HG03521 (cell line): ENCODE measurements around the gene MAP2K1.
"Not testable (repeated sequence)": the region's sequence is repeated elsewhere in the genome, so short reads cannot be mapped to it uniquely, and the experiment has no call there.

Source experiments
- ATAC-seq: cut with Tn5 transposase; IDR thresholded peaks from one replicate; pipeline ENCODE4 v1.9.1; 2021; ENCODE audit warnings: mild to moderate bottlenecking, moderate library complexity; ENCODE audit not compliant: unreplicated experiment

The MAP2K1 gene

DNA sequence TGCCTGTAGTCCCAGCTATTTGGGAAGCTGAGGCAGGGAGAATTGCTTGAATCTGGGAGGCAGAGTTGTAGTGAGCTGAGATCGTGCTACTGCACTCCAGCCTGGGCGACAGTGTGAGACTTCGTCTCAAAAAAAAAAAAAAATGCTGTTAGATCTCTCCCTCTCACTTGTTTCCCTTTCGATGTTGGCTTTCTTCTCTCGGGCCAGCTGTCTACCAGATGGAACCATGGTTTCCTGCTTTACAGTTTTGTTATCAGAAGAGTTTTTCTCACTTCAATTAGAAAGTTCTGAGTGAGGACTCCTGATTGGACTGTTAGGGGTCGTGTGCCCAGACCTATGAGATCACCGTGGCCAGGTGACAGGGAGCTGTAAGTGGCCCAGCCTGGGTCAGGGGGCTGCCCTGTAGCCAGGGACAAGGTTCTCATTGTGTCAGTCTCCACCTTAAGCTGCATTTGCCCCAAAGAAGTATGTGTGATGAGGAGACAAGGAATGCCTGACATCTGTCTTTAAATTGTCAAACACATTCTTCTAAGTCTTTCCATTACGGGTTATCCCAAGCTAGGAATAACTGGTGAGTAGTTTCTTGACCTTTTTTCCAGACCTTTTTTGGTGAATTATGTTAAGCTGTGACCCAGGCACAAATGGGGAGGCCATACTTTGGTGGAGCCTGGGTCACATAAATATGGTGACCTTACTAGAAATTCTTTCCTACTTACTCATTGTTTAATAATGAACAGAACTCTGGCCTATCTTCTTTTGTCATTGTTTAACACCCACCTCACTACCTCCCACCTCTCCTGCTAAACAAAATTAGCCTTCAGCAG lies 85.7 kb downstream of the MAP2K1 start:
- peak; percentile 79 for ATAC-seq

DNA sequence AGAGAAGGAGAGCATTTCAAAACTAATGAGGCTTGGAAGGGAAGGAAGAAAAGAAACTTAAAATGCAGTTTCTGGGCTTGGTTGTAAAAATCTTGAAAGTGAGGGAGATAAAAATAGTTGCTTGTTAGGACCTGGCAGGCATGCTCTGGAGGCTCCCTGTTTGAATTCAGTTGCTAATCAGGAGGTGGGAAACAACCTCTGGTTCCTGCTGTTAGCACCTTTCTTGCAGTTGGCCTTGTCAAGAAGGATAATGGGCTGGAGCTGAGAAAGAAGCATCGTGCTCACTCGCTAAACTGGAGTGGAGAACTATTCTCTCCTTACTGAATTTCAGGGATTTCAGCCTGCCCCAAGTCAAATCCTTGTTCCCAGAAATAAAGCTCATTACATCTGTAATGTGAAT lies 87.4 kb downstream of the MAP2K1 start:
- no peak for ATAC-seq

DNA sequence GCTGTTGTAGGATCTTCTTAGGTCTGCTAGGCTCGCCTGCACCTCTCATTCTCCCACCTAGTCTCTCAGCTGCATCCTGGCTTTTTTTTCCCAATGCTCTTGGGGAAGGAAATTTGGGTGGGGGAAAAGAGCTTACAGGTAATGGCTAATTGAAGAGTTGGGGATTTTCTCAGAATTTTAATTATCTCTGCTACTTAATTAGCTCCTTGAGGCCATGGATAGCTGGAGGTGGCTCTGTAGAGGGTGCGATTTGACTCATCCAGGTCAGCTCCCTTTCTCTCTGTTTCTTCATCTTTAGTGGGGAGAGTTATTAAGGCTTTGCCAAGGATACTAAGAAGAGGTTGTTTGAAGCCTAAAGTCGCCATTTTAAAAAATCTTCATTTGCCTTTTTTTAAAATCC lies 88.3 kb downstream of the MAP2K1 start:
- ATAC-seq: no peak

DNA sequence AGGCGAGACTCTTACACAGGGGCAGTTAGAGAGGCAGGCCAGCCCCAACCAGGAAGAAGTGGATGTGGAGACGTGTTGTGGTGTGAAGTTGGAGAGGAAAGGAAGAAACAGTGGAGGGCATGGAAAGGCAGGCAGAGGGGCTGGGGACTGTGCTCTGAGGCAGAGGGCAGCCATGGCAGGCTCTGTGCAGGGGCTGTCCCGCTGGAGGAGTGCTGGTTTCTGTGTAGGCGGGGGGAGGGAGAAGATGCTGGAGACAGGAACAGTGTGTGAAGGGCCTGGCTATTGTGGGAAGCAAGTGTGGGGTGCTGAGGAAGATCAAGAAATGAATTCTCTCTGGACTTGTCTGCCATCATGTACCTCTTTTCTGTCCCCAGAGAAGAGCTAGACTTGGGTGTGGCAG lies 89.8 kb downstream of the MAP2K1 start:
- no peak for ATAC-seq

DNA sequence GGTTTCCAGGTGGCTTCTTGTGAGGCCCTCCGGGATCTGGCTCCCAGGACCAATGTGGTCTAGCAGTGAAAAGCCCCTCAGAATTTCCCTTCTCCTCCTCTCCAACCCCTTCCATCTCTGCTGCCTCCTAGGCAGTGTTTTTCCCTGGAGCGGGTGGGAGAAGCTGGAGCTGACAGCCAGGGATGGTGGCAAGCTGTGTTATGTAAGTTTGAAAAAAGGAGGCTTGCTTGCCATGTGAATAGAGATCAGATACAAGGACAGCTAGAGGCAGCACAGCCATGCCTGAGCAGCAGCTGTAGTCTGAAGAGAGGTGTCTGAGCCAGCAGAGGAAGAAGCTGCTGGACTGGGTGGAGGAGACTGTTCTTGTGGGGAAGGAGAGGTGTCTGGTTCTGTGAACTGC lies 90.3 kb downstream of the MAP2K1 start:
- ATAC-seq: no peak

DNA sequence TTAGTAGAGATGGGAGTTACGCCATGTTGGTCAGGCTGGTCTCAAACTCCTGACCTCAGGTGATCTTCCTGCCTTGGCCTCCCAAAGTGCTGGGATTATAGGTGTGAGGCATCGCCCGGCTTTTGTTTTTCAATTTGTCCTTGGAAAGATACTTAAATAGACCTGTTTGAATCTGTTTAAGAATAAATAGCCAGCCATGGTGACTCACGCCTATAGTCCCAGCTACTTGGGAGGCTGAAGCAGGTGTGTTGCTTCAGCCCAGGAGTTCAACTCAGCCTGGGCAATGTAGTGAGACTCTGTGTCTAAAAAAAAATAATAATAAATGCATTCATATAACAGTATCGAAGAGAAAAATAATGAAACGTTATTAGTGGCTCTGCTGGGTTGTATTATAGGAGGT lies 93.6 kb downstream of the MAP2K1 start:
- no peak for ATAC-seq

DNA sequence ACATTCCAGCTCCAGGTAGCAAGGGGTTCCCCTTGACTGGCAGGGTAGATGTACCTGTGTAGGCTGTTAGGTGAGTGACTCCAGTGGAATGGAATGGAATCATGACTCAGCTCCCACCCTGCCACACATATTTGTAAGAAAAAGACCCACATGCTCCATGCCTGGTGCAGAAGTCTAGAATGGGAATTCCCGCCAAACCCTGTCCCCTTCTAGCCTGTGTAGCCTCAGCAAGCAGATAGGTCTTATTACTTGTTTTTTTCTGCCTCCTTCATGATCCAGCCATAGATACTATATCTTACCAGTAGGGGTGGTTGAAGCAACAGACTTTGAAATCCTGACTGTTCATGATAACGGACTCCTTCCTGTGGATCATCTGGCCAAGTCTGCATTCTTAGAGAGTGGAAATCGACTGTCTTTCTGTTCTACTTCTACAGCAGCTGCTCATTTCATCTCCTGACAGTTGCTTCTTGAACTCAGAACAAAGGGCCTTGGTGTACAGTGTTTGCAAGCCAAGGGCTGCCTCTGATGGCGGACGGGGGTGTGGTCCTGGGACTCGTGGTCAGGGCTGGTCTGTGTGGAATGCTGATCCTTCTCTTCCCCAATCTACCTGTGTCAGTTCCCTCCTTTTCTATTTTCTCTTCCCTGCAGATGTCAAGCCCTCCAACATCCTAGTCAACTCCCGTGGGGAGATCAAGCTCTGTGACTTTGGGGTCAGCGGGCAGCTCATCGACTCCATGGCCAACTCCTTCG lies 94.6 kb downstream of the MAP2K1 start:
- ATAC-seq: no peak

DNA sequence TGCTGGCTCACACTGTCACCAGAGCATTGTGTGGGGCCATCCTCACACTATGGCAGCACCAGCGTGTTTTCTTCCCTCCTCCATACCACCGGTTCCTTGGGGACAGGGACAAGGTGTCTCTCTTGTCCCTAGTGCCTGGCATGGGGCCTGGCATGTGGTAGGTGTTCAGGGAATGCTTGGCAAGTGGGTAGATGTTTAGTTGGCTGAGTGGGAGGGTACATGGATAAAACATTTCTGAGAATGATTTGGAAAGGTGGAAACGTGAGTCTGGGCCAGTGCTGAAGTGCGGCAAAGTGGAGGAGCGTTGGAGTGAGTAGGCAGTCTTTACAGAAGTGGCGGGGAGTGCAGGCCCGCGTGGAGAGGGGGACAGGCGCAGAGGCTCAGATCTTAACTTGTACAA lies 95.8 kb downstream of the MAP2K1 start:
- no peak for ATAC-seq

DNA sequence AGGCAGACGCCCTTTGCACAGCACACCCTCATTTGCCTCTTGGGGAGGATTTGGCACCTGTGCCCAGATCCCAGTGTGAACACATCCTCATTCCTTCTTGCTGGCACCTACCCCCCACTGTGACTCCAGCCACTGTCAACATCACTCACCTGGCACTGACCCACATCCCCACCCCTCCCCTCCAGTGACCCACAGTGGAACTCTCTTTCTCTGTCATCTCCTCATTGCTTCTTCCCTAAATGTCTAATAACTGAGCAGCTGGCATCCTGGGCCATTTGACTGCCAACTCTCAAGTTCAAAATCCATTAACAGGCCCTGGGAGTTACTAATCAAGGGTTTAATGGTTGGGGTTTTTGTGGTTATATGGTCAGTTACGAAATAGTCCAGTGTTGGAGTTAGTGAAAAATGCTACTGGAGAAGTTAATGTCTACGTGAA lies 96.4 kb downstream of the MAP2K1 start:
- no peak for ATAC-seq

DNA sequence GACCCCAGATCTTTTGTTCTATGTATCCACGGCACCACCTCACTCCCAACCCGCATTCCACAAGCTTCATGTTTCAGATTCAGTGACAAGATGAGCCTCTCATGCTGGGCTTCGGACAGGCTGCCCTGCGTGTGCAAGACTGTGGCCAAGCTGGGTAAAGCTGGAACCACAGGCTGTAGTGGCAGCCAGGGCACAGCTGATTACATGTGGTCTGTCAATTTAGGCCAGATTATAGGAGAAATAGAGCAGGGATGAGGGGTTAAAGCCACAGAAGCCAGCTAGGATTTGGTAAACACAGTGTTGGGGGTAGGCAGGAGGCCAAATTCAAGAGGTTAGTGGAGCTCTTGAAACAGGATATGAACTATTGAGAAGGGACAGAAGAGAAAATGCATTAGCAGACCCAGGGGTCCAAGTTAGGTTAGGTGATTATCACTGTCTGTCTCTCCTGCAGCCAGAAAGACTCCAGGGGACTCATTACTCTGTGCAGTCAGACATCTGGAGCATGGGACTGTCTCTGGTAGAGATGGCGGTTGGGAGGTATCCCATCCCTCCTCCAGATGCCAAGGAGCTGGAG lies 97.9 kb downstream of the MAP2K1 start:
- no peak for ATAC-seq

DNA sequence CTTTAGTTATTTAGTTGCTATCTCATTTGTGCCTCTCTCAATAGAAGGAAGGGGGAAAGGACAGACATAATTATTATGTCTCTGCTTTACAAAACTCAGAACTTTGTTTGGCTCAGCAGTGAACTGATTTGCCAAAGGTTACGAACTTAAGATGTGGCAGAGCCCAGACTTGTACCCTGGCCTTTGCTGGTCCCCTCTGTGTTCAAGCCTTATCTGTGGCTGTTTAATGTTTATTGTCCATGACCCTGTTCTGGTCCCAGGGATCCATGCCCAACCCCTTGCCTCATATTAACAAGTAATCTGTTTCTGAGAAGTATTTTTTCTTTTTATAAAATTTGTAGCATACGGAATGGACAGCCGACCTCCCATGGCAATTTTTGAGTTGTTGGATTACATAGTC lies 100.2 kb downstream of the MAP2K1 start:
- ATAC-seq: no peak

DNA sequence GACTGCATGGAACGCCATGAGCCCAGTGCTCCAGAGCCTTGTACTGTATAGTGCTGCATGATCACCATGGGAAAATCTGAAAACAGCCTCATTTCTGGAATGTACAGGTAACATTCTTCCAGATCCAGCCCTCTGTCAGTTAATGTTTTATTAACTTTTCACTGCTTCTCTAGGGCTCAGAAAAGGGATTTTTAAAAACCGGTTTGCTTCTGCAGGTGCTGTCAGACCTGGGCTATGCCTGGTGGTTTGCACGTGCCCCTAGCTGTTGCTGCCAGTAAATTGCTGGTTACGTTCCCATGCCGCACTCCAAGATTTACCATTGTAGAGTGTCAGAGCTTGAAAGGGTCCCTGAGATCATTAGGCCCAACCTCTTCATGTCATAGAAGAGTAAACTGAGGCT lies 101.8 kb downstream of the MAP2K1 start:
- no peak for ATAC-seq

DNA sequence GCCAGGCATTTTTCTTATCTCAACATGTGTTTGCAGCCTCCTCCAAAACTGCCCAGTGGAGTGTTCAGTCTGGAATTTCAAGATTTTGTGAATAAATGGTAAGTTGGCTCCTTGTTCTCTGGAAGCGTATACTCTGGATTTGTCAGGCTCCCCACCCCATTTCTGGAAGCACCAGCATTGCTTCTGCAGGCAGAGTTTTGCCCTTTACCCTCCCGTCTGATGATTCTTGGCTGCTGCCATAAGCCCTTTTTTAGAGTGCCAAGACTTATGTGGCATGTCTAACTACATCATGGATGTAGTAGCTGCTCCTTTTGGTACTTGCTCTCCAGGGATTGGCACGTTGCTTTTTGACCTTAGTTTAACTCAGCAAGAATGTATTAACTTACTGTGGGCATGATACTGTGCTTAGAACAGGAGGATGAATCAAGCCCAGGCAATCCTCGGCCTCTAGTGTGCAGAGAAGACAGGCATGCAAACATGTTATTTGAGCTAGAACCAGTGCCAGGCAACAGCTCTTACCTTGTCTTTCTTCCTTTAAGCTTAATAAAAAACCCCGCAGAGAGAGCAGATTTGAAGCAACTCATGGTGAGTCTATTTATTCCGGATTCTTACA lies 102.6 kb downstream of the MAP2K1 start:
- no peak for ATAC-seq

DNA sequence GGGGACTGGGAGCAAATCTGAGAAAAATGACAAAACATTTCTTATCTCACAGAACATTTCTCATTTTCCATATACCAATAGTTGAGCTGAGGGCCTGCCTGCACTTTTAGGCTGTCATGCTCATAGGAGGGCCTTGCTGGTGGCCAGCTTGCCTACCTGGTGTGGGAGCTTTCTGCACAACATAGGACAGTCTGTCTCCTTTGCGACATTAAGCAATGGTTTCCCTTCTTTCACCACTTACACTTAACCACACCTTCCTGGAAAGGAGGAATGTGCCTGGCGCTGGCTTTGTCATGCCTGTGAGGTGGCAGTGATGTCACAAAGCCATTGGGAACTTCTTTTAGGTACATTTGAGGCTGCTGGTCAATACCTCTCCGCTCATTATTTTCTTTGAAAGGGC lies 105.1 kb downstream of the MAP2K1 start:
- ATAC-seq: no peak

DNA sequence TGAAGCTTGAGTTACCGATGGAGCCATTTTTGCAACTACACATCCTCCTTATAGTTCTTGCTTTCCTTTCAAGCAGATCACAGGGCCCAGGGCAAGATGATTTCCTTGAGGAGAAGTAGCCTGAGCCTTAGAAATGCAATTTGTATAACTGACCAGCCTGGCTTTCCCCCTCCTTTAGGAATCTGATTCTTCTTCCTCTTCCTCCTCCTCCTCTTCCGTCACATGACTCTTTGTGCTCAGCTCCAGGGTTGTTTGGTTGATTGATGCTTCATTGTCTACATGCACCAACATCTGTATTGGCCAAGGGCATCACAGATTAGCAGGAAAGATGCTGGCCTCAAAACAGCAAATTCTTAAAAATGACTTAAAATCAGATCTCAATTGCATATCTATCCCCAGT lies 107.5 kb downstream of the MAP2K1 start:
- no peak for ATAC-seq

DNA sequence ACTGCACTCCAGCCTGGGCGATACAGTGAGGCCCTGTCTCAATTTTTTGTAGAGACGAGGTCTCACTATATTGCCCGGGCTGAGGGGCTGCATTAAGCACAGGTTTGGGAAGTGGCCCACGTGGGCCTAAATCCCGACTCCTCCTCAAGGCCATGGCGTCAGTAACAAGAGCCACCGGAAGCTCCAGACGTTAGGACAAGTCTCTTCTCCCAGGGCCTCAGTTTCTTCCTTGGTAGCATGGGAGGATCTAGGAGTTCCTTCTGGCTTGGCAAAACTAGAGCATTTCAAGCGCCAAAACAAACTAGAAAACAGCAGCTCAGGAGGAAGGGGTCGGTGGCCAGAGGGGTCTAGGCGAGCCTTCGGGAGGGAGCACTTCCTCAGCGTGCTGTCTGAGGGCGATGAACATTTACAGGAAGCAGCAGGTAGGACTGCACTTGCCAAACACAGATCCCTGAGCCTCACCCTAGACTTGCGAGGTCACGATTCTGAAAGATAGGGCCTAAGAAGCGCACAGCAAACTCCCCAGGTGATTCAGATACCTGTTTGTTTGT lies 110.3 kb downstream of the MAP2K1 start:
- ATAC-seq: peak; percentile 6

DNA sequence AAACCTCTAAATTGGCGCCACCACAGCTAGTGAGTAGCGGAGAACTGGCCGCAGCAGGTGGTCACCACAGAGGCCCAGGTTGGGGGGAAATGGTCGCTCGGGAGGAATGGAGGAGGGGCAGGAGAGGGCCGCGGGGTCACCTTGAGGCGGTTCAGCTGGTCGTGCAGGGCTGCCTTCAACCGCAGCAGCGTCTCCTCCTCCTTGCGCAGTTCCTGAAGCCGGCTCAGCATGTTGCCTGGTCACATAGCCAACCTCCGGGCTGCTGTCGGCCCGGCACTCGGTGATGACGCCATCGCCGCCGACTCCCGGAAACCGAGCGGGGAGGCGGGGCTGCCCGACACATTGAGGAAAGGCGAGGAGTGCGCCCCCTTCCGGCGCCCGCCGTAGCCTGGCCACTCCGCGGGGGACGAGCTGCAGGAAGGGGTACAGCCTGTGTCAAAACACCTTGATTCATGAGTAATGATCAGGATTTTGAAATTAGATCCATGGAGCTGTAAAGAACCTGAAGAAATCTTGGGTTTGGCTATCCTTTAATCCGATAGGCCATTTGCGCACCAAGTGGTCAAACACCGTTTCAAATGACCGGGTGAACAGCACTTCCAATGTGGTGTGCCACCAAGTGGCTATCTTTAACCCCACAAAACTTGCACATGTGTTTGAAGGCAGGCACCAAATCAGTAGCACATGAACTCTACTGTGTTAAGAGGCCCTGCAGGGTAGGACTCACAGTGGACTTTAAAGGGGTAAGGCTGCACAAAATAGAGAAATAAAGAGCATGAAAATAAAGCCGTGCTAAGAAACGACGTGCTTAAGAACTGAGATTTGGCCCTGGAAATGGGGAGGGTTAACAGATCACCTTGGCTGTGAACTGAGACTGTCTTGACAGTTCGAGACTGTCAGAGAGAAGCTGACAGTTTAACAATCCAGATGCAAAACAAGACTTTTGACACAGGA lies 111.1 kb downstream of the MAP2K1 start, which contains the start of gene SNAPC5:
SNAPC5 (minus strand) TSS at position 261 of the 954 bp plus-strand sequence; CDS start at position 230, 31 bp downstream.
- ATAC-seq: peak; percentile 86

DNA sequence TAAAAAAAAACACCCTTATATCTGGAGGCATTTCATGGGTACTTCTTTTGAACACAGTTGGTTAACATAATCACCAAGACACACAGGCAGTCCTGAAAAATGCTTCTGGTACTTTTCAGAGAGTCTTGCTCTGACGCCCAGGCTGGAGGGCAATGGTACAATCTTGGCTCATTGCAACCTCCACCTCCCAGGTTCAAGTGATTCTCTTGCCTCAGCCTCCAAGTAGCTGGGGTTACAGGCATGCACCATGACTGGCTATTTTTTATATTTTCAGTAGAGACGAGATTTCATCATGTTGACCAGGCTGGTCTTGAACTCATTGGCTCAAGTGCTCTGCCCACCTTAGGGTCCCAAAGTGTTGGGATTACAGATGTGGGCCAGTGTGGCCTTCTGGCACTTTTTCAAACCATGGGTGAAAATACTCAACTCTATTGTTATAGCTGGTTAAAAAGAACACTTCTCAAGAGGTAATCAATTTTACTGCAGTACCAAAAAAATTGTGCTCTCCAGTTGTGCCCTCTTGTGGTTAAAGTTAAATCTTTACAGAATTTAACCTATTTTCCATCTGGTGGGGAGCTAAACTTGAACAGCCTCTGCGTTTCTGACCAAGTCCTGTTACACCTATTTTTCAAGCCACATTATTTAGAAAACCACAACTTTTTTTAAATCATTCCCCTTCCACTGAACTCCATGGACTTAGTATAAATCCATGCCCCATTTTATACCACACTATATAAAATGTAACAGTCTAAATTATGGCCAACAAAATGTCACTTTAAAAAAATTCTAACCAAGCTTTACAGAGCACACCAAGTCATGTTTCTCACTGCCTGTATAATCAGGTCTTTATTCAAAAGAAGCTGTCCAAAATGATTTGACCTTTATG lies 112.0 kb downstream of the MAP2K1 start:
- no peak for ATAC-seq

DNA sequence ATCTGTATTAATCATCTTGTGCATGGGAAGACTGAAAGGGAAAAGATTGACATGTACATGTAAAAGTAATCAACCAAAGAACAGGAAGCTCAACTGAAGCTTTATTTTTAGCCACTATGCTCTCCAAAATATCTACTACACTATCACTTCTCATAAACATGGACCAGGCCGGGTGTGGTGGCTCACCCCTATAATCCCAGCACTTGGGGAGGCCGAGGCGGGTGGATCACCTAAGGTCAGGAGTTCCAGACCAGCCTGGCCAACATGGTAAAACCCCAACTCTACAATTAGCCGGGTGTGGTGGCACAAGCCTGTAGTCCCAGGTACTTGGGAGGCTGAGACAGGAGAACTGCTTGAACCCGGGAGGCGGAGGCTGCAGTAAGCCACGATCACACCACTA lies 113.6 kb downstream of the MAP2K1 start:
- not testable (repeated sequence) for ATAC-seq
